Stomach (tissue), 19 donors: ENCODE measurements around the gene CEP57. TPM values are rescaled to one million over a fixed set of nuclear protein-coding genes. Genes with fewer than 3 reads are reported as not detected.
A peak's percentile ranks its signal among the peaks of the same experiment; 100 is the strongest.

Experiments used
- DNase-seq, 2 donors: peaks; one replicate each; pipeline versions ENCODE4 v3.0.0 to v3.0.0-alpha.2; 2013 to 2019
- H3K27ac ChIP-seq, 5 donors: fragments of 200-600 bp in 4 of 5; sonication (generic) in 4 of 5; one replicate each; pipeline ENCODE4 v1.5.1; 2013 to 2019; ENCODE audit warnings: mild to moderate bottlenecking in 1 of 5, moderate library complexity in 1 of 5
- H3K27me3 ChIP-seq, 3 donors: fragments of 200-600 bp; sonication (generic); one replicate each; pipeline ENCODE4 v1.5.1; 2017 to 2019; ENCODE audit warnings: mixed run types in 1 of 3
- H3K36me3 ChIP-seq, 4 donors: fragments of 200-600 bp; sonication (generic); 1 replicate in 3 of 4; 2 replicates in 1 of 4; pipeline ENCODE4 v1.5.1; 2016 to 2019
- H3K4me1 ChIP-seq, 4 donors: fragments of 200-600 bp; sonication (generic); one replicate each; pipeline ENCODE4 v1.5.1; 2016 to 2019
- H3K4me3 ChIP-seq, 4 donors: fragments of 200-600 bp; sonication (generic) in 3 of 4; one replicate each; pipeline ENCODE4 v1.5.1; 2016 to 2019; ENCODE audit warnings: mild to moderate bottlenecking in 1 of 4
- H3K9me3 ChIP-seq, 4 donors: fragments of 200-600 bp; sonication (generic); one replicate each; pipeline ENCODE4 v1.5.1; 2016 to 2019
- CTCF ChIP-seq, 7 experiments: fragments of 450-650 bp in 4 of 7; fragments of 200-600 bp in 3 of 7; sonication (generic) in 3 of 7; IDR thresholded peaks; one replicate each; pipeline ENCODE4 v1.5.1; 2016 to 2019; ENCODE audit warnings: antibody characterized with exemption in 7 of 7, control low read depth in 2 of 7, mild to moderate bottlenecking in 1 of 7
- EP300 ChIP-seq: sonication (generic); formaldehyde crosslinking; IDR thresholded peaks from one replicate; pipeline ENCODE4 v1.6.1; 2017; ENCODE audit warnings: antibody characterized with exemption
- POLR2A ChIP-seq, 4 donors: fragments of 450-650 bp; IDR thresholded peaks; one replicate each; pipeline ENCODE4 v1.6.1; 2016; ENCODE audit warnings: antibody characterized with exemption in 4 of 4, control low read depth in 2 of 4, mild to moderate bottlenecking in 1 of 4, moderate library complexity in 1 of 4
- POLR2AphosphoS5 ChIP-seq, 3 donors: sonication (generic); formaldehyde crosslinking; IDR thresholded peaks; one replicate each; pipeline ENCODE4 v1.6.1; 2016; ENCODE audit warnings: antibody characterized with exemption in 3 of 3
- WGBS, 5 donors: extraction: QIAGEN DNeasy Blood & Tissue Kit in 3 of 5; methylation state at CpG; one replicate each; pipeline versions ENCODE4 v1.1.5 to v1.1.7; 2013 to 2018; 5-methylcytosine and 5-hydroxymethylcytosine counted together
- intact Hi-C: fragments of 100-400 bp; cut with DNase I; formaldehyde crosslinking; loops from one replicate; pipeline ENCODE4 v1.15.1; 2023; ENCODE audit warnings: low total_unique reads
- long read RNA-seq, 10 donors: transcript quantifications; one replicate each; lab custom pipeline, GENCODE V29; 2026
- polyA plus RNA-seq, 3 donors: library from polyadenylated mRNA; stranded (reverse); fragments of 200-250 nt; gene quantifications; one replicate each; pipeline ENCODE4 v1.2.3, GENCODE V29; 2013
- total RNA-seq, 5 donors: library from RNA; depleted of rRNA; stranded (reverse); fragments of >200 nt; gene quantifications; one replicate each; pipeline versions ENCODE4 v1.1.0 to v1.2.3, GENCODE V29; 2014 to 2016
- donor health status: healthy with polysubstance abuse.
- donor health status: Bipolar disorder and iron deficiency.
- donor health status: healthy.

Gene CEP57
- total RNA-seq (100 to 1,000 TPM in 1 of 5 donors, 10 to 100 TPM in 4; 24.5 to 125 (median 43.3) TPM), polyA plus RNA-seq (10 to 100 TPM; 12.0 to 21.1 (median 14.1) TPM)
- long read RNA-seq, donor 1, partial matches to known transcripts, result 0 of 5 reads
- long read RNA-seq, donor 1, other reads (novel, unspliced or antisense), result 0 of 5 reads
- long read RNA-seq, donor 2, partial matches to known transcripts, result 0 of 4 reads
- long read RNA-seq, donor 2, other reads (novel, unspliced or antisense), result 0 of 4 reads
- long read RNA-seq, donor 3, transcript CEP57-209 (3 exons, 2,632 nt), result major isoform, 9 of 12 reads
- long read RNA-seq, donor 3, partial matches to known transcripts, result 0 of 12 reads
- long read RNA-seq, donor 3, other reads (novel, unspliced or antisense), result 0 of 12 reads
- long read RNA-seq, donor 4, partial matches to known transcripts, result 0 of 1 reads
- long read RNA-seq, donor 4, other reads (novel, unspliced or antisense), result 0 of 1 reads
- long read RNA-seq, donor 5, transcript CEP57-210 (7 exons, 2,084 nt), result major isoform, 7 of 12 reads
- long read RNA-seq, donor 5, partial matches to known transcripts, result 0 of 12 reads
- long read RNA-seq, donor 5, other reads (novel, unspliced or antisense), result 0 of 12 reads
- long read RNA-seq, donor 6, transcript CEP57-209 (3 exons, 2,632 nt), result major isoform, 17 of 38 reads
- long read RNA-seq, donor 6, transcript CEP57-202 (11 exons, 3,178 nt), result minor isoform, 6 of 38 reads
- long read RNA-seq, donor 6, transcript CEP57-210 (7 exons, 2,084 nt), result minor isoform, 9 of 38 reads
- long read RNA-seq, donor 6, partial matches to known transcripts, result 6 of 38 reads
- long read RNA-seq, donor 6, other reads (novel, unspliced or antisense), result 0 of 38 reads
- long read RNA-seq, donor 7, transcript CEP57-210 (7 exons, 2,084 nt), result major isoform, 7 of 13 reads
- long read RNA-seq, donor 7, partial matches to known transcripts, result 0 of 13 reads
- long read RNA-seq, donor 7, other reads (novel, unspliced or antisense), result 0 of 13 reads
- long read RNA-seq, donor 8, transcript CEP57-209 (3 exons, 2,632 nt), result major isoform, 6 of 16 reads
- long read RNA-seq, donor 8, transcript CEP57-202 (11 exons, 3,178 nt), result major isoform, 6 of 16 reads
- long read RNA-seq, donor 8, partial matches to known transcripts, result 0 of 16 reads
- long read RNA-seq, donor 8, other reads (novel, unspliced or antisense), result 0 of 16 reads
- long read RNA-seq, donor 9, transcript CEP57-210 (7 exons, 2,084 nt), result major isoform, 7 of 10 reads
- long read RNA-seq, donor 9, partial matches to known transcripts, result 0 of 10 reads
- long read RNA-seq, donor 9, other reads (novel, unspliced or antisense), result 0 of 10 reads
- long read RNA-seq, donor 10, partial matches to known transcripts, result 0 of 8 reads
- long read RNA-seq, donor 10, other reads (novel, unspliced or antisense), result 0 of 8 reads

DNA sequence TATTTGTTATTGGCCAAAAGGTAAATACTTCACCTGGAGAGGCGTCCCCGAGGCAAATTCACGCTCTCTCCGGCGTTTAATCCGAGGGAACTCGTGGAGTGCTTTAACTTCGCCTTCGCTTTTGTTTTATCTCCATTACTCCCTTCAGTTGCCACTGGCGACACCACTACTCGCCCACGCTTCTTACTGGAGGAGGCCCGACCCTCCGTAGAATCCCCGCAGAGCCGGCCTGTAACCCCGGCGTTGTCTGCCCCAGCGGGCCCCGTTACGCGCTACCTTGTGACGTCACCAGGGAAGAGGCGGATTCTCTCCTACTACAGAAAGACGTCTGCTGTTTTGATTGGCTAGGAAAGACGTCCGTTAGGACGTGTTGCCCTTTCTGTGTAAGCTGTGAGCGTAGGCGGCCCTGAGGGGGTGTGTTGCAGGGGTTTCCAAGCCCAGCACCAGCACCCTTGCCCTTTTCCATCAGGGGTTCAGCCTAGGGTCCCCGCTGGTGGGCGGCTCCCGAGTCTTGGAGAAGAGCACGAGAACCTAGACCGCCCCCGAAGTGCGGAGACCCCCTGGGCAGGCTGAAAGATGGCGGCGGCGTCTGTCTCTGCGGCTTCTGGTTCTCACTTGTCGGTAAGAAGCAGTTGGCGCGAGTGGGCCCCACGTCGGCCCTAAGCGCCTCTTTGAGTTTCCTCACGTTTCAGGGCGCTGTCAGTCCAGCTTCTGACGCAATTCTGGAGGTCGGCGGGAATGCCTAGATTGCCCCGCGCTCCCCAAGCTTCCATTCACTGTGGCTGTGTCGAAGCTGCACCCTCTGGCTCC lies at the start of gene CEP57:
CEP57 (plus strand) TSS at position 376 of the 810 bp plus-strand sequence; CDS start at position 577, 201 bp downstream.
- TF ChIP-seq POLR2A (IDR thresholded peaks at IDR 0.05), result peak in 2 of 4 donors; percentile 16 to 32
- TF ChIP-seq POLR2AphosphoS5 (IDR thresholded peaks at IDR 0.05), result peak; percentile 69 to 70 (median 70)
- no peak for TF ChIP-seq CTCF (IDR thresholded peaks at IDR 0.05)
- TF ChIP-seq EP300, result no peak
- intact Hi-C loops, result no loop called here
- Histone ChIP-seq H3K27me3 (no peaks in the 10 kb centered on the region), H3K9me3 (no peaks in the 10 kb centered on the region), H3K4me1 (peaks cover 22 to 54% (median 34%) of the 10 kb centered on the region in 4 donors), H3K4me3 (peak within 1 kb of the TSS; percentile 66 to 91 (median 77)), H3K27ac (peak within 1 kb of the TSS; percentile 93 to 100 (median 99)), H3K36me3 (peaks cover 8 to 23% (median 18%) of the 10 kb centered on the region in 4 donors)
- WGBS, 5 donors, result 0 to 1% (median 0%) methylated on average over 41 to 55 of the region's 55 CpGs
- DNase-seq, result peak; percentile 96 to 99

GRCh38 chr11:95750101-95750500 lies 40.2 kb upstream of the CEP57 start:
- Histone ChIP-seq H3K27ac (no peak overlapping the region), H3K4me1 (no peaks in the 10 kb centered on the region), H3K27me3 (no peaks in the 10 kb centered on the region), H3K9me3 (no peaks in the 10 kb centered on the region), H3K4me3 (no peak overlapping the region), H3K36me3 (no peaks in the 10 kb centered on the region)
- TF ChIP-seq POLR2A (IDR thresholded peaks at IDR 0.05) (no peak), CTCF (IDR thresholded peaks at IDR 0.05) (no peak), EP300 (no peak)
- no peak for DNase-seq
- intact Hi-C loops, result no loop called here
- 87 to 91% (median 88%) methylated on average over 1 of the region's 1 CpG for WGBS, 5 donors

GRCh38 chr11:95751515-95751914 lies 38.8 kb upstream of the CEP57 start:
- H3K27me3 ChIP-seq, result no peaks in the 10 kb centered on the region
- TF ChIP-seq EP300 (no peak), POLR2AphosphoS5 (IDR thresholded peaks at IDR 0.05) (no peak), POLR2A (IDR thresholded peaks at IDR 0.05) (no peak), CTCF (IDR thresholded peaks at IDR 0.05) (no peak)
- no peaks in the 10 kb centered on the region for H3K9me3 ChIP-seq
- no peaks in the 10 kb centered on the region for H3K36me3 ChIP-seq
- no peaks in the 10 kb centered on the region for H3K4me1 ChIP-seq
- no peak overlapping the region for H3K4me3 ChIP-seq
- no peak overlapping the region for H3K27ac ChIP-seq
- WGBS, 5 donors, result 74 to 95% (median 79%) methylated on average over 1 of the region's 1 CpG
- intact Hi-C loops, result no loop called here
- DNase-seq, result no peak
